Activated T-cell treated with anti-CD3 and anti-CD28 coated beads, Interleukin-2, amount 50 U/mL, for 4 hours (primary cell): Measurements from ENCODE around the gene LEUTX. TPM values are rescaled to one million over a fixed set of nuclear protein-coding genes. Genes with fewer than 3 reads are reported as not detected.

Source experiments
- ATAC-seq, 2 donors: fragments of 200-7000 bp; cut with Tn5 transposase; one replicate each; pipeline ENCODE4 v1.10.0; 2021
- DNase-seq: peaks from one replicate; pipeline ENCODE4 v3.0.0-alpha.2; 2020
- H3K27me3 Mint-ChIP-seq: one replicate; pipeline ENCODE4 v1.8.0; 2021; ENCODE audit warnings: low read depth, mixed read lengths
- H3K36me3 Mint-ChIP-seq: one replicate; pipeline ENCODE4 v1.8.0; 2022; ENCODE audit warnings: mixed read lengths; ENCODE audit not compliant: insufficient read depth
- H3K4me1 Mint-ChIP-seq: one replicate; pipeline ENCODE4 v1.8.0; 2021; ENCODE audit warnings: low read depth, mixed read lengths
- H3K4me3 Mint-ChIP-seq: one replicate; pipeline ENCODE4 v1.8.0; 2021; ENCODE audit warnings: mild to moderate bottlenecking, moderate library complexity, mixed read lengths
- H3K9me3 Mint-ChIP-seq: one replicate; pipeline ENCODE4 v1.8.0; 2021; ENCODE audit warnings: mixed read lengths
- total RNA-seq, 3 donors: library from RNA; stranded (reverse); gene quantifications; one replicate each; pipeline ENCODE4 v1.2.1, GENCODE V29; 2021

LEUTX gene
- total RNA-seq, result not detected

- H3K4me3 Mint-ChIP-seq, result no peak within 1 kb of the TSS
- peaks cover 19% of the 10 kb centered on the region for H3K27me3 Mint-ChIP-seq
- H3K36me3 Mint-ChIP-seq, result no peaks in the 10 kb centered on the region
- H3K9me3 Mint-ChIP-seq, result no peaks in the 10 kb centered on the region
- ATAC-seq (peak in 1 of 2 donors; percentile 46), DNase-seq (no peak)
- peaks cover 4% of the 10 kb centered on the region for H3K4me1 Mint-ChIP-seq
These were observed at the start of gene LEUTX for GRCh38 chr19:39778763-39779162. TSS of gene LEUTX (plus strand) at chr19:39778854. CDS start at chr19:39778921, 67 bp downstream.

- no peaks in the 10 kb centered on the region for H3K36me3 Mint-ChIP-seq
- H3K4me1 Mint-ChIP-seq, result no peaks in the 10 kb centered on the region
- H3K27me3 Mint-ChIP-seq, result peaks cover 1% of the 10 kb centered on the region
- peaks cover 3% of the 10 kb centered on the region for H3K9me3 Mint-ChIP-seq
- ATAC-seq (no peak), DNase-seq (no peak)
- H3K4me3 Mint-ChIP-seq, result no peak overlapping the region
These were observed 49.1 kb upstream of the LEUTX start for GRCh38 chr19:39729594-39729993.

GRCh38 chr19:39731685-39732084, 47.0 kb upstream of the LEUTX start:
- no peak overlapping the region for H3K4me3 Mint-ChIP-seq
- H3K27me3 Mint-ChIP-seq, result peaks cover 1% of the 10 kb centered on the region
- H3K9me3 Mint-ChIP-seq, result peaks cover 3% of the 10 kb centered on the region
- DNase-seq (no peak), ATAC-seq (no peak)
- no peaks in the 10 kb centered on the region for H3K36me3 Mint-ChIP-seq
- peaks cover 8% of the 10 kb centered on the region for H3K4me1 Mint-ChIP-seq

- Mint-ChIP-seq H3K27me3 (no peaks in the 10 kb centered on the region), H3K9me3 (peaks cover 3% of the 10 kb centered on the region), H3K4me1 (peaks cover 25% of the 10 kb centered on the region), H3K36me3 (no peaks in the 10 kb centered on the region), H3K4me3 (no peak overlapping the region)
- ATAC-seq, result no peak
- DNase-seq, result no peak
These were observed 44.8 kb upstream of the LEUTX start for GRCh38 chr19:39733841-39734240.

- ATAC-seq, result no peak
- H3K36me3 Mint-ChIP-seq, result no peaks in the 10 kb centered on the region
These were observed 43.0 kb upstream of the LEUTX start for GRCh38 chr19:39735688-39736087.

GRCh38 chr19:39736088-39736487, 42.6 kb upstream of the LEUTX start:
- Mint-ChIP-seq H3K4me3 (no peak overlapping the region), H3K36me3 (no peaks in the 10 kb centered on the region), H3K4me1 (peaks cover 36% of the 10 kb centered on the region), H3K27me3 (no peaks in the 10 kb centered on the region), H3K9me3 (peaks cover 3% of the 10 kb centered on the region)
- ATAC-seq (no peak), DNase-seq (no peak)

More at GRCh38 chr19:39735688-39736087, 43.0 kb upstream of the LEUTX start:
- Mint-ChIP-seq H3K4me3 (no peak overlapping the region), H3K27me3 (no peaks in the 10 kb centered on the region), H3K4me1 (peaks cover 34% of the 10 kb centered on the region), H3K9me3 (peaks cover 3% of the 10 kb centered on the region)
- DNase-seq, result no peak

- Mint-ChIP-seq H3K36me3 (no peaks in the 10 kb centered on the region), H3K9me3 (peaks cover 3% of the 10 kb centered on the region), H3K4me3 (no peak overlapping the region), H3K27me3 (no peaks in the 10 kb centered on the region), H3K4me1 (peaks cover 39% of the 10 kb centered on the region)
- ATAC-seq, result peak; percentile 21 to 68
- DNase-seq, result no peak
These were observed 41.3 kb upstream of the LEUTX start for GRCh38 chr19:39737351-39737750.

- no peak within 1 kb of the TSS for H3K4me3 Mint-ChIP-seq
- peaks cover 39% of the 10 kb centered on the region for H3K4me1 Mint-ChIP-seq
- DNase-seq (no peak), ATAC-seq (no peak)
- no peaks in the 10 kb centered on the region for H3K36me3 Mint-ChIP-seq
- peaks cover 3% of the 10 kb centered on the region for H3K9me3 Mint-ChIP-seq
- peaks cover 2% of the 10 kb centered on the region for H3K27me3 Mint-ChIP-seq
These were observed 40.8 kb upstream of the LEUTX start, which contains the start of gene CLC for GRCh38 chr19:39737891-39738290. TSS of gene CLC (minus strand) at chr19:39738029. CDS start at chr19:39737952, 77 bp downstream.

- H3K4me1 Mint-ChIP-seq, result peaks cover 39% of the 10 kb centered on the region
- DNase-seq, result no peak
- H3K4me3 Mint-ChIP-seq, result no peak overlapping the region
- H3K36me3 Mint-ChIP-seq, result no peaks in the 10 kb centered on the region
- H3K27me3 Mint-ChIP-seq, result peaks cover 4% of the 10 kb centered on the region
- ATAC-seq, result no peak
- no peaks in the 10 kb centered on the region for H3K9me3 Mint-ChIP-seq
These were observed 39.8 kb upstream of the LEUTX start for GRCh38 chr19:39738814-39739213.

GRCh38 chr19:39740395-39740794, 38.3 kb upstream of the LEUTX start:
- H3K9me3 Mint-ChIP-seq, result no peaks in the 10 kb centered on the region
- peaks cover 4% of the 10 kb centered on the region for H3K27me3 Mint-ChIP-seq
- peaks cover 39% of the 10 kb centered on the region for H3K4me1 Mint-ChIP-seq
- no peaks in the 10 kb centered on the region for H3K36me3 Mint-ChIP-seq
- no peak for DNase-seq
- peak; percentile 67 to 71 for ATAC-seq
- peak overlapping the region; percentile 25 for H3K4me3 Mint-ChIP-seq

- Mint-ChIP-seq H3K36me3 (no peaks in the 10 kb centered on the region), H3K9me3 (no peaks in the 10 kb centered on the region), H3K27me3 (peaks cover 10% of the 10 kb centered on the region), H3K4me3 (no peak overlapping the region), H3K4me1 (peaks cover 6% of the 10 kb centered on the region)
- DNase-seq (no peak), ATAC-seq (no peak)
These were observed 33.0 kb upstream of the LEUTX start for GRCh38 chr19:39745643-39746042.

- no peaks in the 10 kb centered on the region for H3K36me3 Mint-ChIP-seq
- H3K4me3 Mint-ChIP-seq, result no peak overlapping the region
- H3K27me3 Mint-ChIP-seq, result peaks cover 12% of the 10 kb centered on the region
- H3K4me1 Mint-ChIP-seq, result no peaks in the 10 kb centered on the region
- no peak for DNase-seq
- H3K9me3 Mint-ChIP-seq, result no peaks in the 10 kb centered on the region
- no peak for ATAC-seq
These were observed 31.7 kb upstream of the LEUTX start for GRCh38 chr19:39746836-39747529.

GRCh38 chr19:39749981-39750380, 28.7 kb upstream of the LEUTX start:
- no peaks in the 10 kb centered on the region for H3K9me3 Mint-ChIP-seq

GRCh38 chr19:39752390-39752789, 26.3 kb upstream of the LEUTX start:
- ATAC-seq (peak in 1 of 2 donors; percentile 25), DNase-seq (no peak)
- H3K4me1 Mint-ChIP-seq, result no peaks in the 10 kb centered on the region
- no peaks in the 10 kb centered on the region for H3K9me3 Mint-ChIP-seq
- no peak overlapping the region for H3K4me3 Mint-ChIP-seq
- peaks cover 10% of the 10 kb centered on the region for H3K27me3 Mint-ChIP-seq
- H3K36me3 Mint-ChIP-seq, result no peaks in the 10 kb centered on the region

More at GRCh38 chr19:39749981-39750380, 28.7 kb upstream of the LEUTX start:
- H3K27me3 Mint-ChIP-seq, result peaks cover 13% of the 10 kb centered on the region
- no peak overlapping the region for H3K4me3 Mint-ChIP-seq
- DNase-seq (no peak), ATAC-seq (no peak)
- no peaks in the 10 kb centered on the region for H3K36me3 Mint-ChIP-seq
- H3K4me1 Mint-ChIP-seq, result no peaks in the 10 kb centered on the region

GRCh38 chr19:39752795-39753194, 25.9 kb upstream of the LEUTX start:
- H3K4me1 Mint-ChIP-seq, result no peaks in the 10 kb centered on the region
- DNase-seq, result no peak
- ATAC-seq, result no peak
- peaks cover 13% of the 10 kb centered on the region for H3K27me3 Mint-ChIP-seq
- H3K36me3 Mint-ChIP-seq, result no peaks in the 10 kb centered on the region
- no peaks in the 10 kb centered on the region for H3K9me3 Mint-ChIP-seq
- H3K4me3 Mint-ChIP-seq, result no peak overlapping the region
